NCI-H524 treated with DMSO at 0.1 percent for 48 hours (cell line): ENCODE measurements around the gene TIFAB.

Source experiments
- DNase-seq: peaks from one replicate; lab custom pipeline; 2025; lab: John Stamatoyannopoulos, UW

The TIFAB gene

DNA sequence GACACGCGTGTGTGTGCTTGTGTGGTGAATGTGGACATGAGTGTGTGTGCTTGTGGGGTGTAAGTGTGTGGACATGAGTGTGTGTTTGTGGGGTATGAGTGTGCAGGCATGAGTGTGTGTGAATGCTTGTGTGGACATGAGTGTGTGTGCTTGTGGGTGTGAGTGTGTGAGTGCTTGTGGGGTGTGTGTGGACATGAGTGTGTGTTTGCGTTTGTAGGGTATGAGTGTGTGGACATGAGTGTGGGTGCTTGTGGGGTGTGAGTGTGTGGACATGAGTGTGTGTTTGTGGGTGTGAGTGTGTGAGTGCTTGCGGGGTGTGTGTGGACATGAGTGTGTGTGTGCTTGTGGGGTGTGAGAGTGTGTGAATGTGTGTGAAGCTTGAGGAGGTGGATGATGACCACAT lies 29.8 kb upstream of the TIFAB start:
- no peak for DNase-seq

DNA sequence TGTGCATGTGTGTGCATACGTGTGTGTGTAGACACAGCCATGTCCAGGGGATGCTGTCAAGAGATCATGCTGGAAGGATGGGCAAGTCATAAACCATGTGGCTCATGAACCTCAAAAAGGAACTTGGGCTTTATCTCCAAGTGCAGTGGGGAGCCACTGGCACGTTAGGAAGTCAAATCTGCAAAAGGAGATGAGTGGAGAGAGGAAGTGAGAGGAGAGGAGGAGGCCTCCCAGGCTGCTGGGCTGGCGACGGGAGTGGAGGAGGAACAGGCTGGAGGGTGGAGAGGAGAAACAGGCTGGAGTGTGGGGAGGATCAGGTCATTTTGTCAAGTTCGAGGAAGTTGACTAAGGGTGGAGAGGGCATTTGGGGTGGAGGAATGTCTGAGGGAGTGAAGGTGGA lies 29.2 kb upstream of the TIFAB start:
- no peak for DNase-seq

DNA sequence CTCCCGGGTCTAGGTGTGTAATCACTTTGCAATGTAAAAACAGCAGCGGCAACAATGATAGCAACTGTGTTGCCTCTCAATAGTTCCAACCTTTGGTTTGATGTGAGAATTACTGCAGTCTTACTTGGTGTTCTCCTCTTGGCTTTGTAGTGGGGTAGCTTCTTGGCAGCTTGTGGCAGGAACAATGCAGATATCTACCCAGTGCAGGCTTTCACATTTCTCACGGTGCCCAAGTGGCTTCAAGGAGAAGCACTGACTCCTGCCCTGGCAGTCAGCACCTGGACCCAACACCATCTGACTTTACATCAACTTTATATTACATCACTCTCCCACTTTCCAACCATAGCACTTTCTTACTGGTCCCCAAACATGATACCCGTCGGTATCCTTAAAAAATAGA lies 28.4 kb upstream of the TIFAB start:
- DNase-seq = no peak

DNA sequence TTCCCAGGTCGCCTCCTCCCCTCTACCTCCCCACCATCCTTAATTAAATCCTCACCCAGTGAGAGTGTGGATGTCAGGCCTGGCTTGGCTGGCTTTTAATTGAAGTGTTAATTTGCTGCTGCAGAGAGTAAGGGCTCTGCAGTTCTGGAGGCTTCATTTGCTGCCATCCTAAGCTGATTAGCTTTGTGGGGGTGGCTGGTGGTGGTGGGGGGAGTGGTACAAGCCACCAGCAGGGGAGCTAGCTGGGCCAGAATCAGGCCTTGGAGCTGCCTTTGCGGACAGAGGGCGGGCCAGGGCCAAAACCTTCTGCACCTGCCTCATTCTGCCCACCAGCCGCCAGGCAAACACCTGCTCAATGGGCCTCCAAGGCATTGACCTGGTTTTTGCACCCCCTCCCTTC lies 26.8 kb upstream of the TIFAB start:
- no peak for DNase-seq

DNA sequence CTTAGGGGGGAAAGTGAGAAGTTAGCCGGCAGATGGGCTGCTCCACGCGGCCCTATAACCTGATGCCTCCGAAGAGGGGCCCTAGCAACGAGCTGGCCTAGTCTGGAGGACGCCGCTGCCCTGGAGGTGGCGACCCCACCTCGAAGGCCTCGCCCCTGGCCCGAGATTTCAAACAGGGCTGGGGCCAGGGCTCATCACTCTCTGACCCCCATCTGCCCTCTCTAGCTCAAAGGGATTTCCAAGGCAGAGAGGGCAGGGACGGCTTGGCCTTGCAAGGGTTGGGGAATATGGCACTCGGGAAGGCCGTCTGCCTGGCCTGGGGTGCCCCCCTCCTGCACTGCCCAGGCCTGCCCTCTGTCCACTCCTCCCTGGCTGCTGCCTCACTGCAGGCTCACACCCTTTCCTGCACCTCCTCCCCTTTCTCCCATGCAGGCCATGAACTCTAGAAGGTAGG lies 25.5 kb upstream of the TIFAB start:
- no peak for DNase-seq

DNA sequence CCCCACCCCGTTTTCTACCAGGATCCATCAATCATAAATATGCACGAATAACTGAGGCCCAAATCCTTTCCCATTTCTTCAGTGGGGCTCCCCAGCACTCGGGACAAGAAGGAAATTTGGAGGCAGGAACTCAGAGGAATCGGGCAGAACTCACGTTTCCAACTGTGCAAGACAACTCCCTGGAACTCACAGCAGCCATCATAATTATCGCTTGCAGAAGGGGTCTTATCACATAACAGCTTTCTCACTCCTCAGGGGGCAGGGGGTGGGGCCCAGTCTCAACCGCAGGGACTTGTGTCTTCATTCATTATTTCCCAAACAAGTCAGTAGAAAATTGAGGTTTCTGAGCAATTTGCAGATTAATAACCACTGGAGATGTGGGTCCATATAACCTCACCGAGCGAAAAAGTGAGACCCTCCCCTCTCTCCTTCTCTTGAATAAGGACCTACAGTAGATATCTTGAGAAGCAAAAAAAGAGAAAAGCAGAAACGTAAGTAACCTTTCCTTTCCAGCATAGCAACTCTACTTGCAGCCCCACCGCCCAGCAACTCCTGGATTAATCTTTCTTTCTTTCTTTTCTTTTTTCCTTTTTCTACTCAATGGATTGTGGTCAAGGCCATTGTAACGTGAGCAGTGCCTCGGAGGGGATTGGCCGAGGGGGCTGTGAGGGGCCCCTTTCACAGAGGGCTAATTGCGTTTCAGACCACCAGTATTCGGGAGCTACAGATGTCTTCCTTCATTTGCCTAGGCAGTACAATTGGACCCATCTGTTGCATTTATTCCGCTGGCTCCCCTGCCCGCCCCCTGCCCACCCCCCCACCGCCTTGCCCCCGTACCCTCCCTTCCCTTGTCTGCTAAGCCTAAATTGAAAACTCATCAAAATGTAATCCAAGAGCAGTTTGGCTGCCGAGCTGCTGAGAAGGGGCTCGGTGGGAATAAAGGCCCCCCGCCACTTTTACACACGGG lies 24.7 kb upstream of the TIFAB start:
- peak; percentile 80 for DNase-seq

DNA sequence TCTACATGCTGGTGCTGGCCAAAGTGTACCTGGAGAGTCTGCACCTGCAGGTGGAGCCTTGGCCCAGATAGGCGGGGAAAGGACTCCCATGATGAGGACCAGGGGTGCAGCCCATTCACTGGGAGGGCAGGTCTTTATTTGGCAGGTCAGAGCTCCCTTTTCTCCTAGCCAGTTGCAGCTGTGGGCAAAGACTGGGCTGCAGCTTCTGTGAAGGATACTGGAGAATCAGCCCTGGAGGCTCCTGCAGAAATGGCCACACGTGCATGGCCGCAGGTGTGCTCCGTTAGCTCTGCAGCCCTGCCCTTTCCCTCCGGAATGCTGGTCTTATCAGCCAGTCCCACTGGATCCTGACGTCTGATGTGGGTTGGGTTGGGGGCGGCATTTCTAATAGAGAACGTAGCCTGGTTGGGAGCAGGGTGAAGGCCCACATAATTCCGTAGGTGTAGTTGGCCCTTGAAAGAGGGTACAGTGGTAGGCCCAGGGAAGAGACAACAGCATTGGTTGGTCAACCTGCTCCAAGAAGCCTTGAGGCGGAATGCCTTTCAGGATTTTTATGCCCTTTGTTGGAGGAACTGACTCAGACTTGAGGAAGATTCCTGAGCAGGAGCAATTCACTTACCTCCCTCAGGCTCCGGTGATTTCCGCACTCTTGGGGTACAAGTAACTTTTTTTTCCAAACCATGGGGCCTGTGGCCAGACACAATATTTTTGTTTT lies 22.0 kb upstream of the TIFAB start:
- DNase-seq = no peak

DNA sequence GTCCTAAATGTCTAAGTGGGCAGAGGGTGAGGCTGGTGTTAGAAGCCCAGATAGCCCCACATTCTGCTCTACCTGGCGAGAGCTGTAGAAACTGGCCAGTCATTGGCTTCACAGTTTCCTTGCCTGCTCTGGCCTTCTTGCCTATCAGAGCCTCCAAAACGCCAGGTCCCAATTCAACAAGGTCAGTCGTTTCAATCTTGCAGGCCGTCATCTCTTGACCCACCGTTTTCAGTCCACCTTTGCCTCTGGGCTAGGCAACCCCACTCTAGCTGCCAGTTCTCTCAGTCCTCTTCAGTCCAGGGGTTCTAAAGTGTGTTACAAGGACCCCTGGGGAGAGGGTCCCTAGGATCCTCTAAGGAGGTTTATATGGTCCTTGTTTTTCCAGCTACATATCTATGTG lies 20.0 kb upstream of the TIFAB start:
- DNase-seq = no peak

DNA sequence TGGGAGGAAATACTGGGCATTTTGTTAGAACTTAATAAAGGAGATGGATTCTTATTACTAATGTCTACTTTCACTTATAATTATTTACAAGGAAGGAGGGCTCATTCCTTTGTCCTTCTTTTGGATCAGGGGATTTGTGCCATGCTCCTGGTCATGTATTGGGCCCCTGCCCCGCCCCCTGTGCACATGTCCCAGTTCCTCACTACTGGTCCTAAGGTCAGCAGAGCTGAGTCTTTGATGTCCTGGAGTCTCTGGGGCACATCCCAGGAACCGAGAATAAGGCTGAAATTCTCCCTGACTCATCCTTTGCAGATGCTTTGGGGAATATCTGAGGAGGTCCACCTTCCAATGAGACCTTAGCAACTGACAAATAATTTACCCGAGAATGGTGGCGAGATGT lies 19.6 kb upstream of the TIFAB start:
- DNase-seq = no peak

DNA sequence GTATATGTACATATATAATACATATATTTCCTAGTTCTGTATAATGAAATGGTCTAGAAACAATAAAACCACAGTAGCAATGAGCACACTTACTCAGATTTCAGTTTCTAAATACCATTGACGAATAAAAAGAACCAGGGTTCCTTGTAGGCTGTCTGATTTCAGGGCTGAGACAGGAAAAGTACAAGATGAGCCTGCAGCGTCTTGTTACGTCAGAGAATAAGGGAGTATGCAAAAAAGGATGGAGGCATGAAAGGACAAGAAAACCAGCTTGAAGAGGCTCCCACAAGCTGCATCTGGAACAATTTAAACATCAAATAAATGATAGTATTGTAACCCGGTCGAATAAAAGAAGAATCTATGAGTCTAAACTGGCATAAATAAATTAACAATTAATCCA lies 17.8 kb upstream of the TIFAB start:
- DNase-seq = no peak

DNA sequence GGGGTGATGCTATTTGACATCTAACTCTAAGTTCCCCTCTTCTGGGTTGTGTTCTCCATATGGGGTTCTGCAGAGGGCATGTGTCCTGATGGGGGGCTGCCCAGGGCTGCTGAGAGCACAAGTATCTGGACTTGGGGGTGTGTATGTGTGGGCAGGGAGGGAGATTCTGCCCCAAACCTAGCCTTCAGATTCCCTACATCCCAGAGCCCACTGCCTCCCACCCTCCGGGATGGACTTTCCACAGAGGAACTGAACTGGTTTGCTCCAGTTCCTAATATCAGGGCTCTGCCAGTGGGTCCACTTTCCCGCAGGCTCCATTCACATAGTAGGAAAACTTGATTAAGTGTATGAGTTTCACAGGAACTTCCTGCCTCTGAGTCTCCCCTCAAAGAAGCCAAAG lies 16.4 kb upstream of the TIFAB start:
- no peak for DNase-seq

DNA sequence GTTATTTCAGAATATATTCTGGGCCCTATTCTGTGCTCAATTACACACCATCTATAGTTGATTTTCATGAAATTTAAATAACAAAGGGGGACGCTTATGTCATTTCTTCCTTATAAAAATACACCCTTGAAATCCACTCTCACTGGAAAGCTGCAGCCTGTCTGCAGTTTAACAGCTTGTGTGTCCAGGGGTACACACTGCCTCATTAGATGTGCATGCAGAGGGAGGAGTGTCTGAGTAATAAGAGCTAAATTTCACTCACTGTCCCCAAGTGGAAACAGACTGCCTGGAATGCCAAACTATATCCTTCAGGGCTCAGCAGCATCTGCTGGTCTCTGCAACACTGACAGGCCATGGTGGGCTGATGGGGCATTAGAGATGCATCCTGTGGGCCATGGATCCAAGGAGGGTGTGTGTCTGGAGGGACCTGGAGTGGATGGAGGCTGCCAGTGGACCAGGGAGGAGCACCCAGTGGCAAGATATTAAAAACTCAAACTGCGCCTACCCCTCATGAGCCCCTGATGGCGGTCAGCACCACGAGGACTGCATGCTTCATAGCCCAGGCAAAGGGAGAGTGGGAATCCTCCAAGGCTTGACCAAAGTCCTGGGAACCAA lies 15.8 kb upstream of the TIFAB start:
- no peak for DNase-seq

DNA sequence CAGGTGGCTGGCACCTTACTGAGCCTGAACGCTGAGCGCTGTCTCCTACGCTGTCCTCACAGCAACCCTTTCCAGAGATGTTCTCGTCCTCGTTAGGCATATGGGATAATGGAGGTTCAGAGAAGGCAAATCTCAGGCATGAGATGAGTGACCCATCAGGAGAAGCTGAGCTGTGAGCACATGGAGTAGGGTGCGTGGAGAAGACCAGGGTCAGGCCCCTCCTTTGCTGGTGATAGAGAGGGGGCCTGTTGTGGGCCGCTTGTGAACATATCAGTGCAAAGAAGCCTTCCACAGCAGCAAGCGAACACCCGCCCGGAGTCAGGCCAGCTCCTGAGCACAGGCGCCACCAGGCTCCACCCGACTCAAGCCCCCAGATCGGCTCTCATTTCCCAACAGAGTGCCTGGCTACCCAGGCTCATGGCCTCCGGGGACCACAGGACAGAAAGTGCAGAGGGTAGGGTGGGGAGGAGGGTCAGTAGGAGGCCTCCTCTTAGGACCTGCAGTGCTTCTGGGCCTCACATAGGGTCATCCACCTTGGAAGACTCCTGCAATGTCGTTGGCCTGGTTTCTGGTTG lies 15.0 kb upstream of the TIFAB start:
- no peak for DNase-seq

DNA sequence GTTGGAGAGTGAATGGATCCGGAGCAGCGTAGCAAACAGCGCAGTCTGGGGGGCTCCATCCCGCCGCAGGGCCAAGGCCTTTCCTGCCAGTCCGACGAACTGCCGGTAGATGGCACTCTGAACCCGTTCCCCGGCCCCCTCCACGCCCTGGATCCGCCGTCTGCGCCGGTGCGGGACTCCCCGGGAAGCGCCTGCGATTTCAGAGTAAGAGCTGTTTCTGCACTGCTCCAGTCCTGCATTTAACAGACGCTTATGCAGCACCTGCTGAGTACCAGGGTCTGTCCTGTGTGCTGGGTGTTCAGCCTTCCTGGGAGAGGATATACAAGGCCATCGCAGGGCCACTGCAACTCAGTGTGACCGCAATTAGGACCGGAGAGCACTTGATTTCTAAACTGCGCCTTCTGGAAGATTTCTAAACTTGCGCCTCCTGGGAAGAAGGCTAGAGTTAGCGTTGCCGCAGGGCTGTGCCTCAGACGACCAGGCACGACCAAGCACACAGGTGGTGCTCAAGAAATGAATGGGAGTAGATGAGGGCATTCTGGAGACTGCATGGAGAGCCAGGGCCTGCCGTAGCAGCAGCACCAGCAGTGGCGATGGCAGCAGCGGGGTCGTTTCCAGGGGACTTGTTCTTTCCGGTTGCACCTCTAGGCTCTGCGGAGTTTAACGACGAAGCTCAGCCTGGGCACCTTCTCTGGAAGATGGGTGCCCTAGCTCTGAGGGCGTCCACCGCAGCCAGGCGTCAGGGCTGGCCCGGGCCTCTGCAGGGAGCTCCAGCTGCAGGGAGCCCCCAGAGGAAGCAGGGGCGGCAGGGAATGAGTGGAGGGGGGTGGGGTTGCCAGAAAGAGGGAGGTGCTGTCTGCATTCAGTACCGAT lies 14.3 kb upstream of the TIFAB start:
- no peak for DNase-seq

DNA sequence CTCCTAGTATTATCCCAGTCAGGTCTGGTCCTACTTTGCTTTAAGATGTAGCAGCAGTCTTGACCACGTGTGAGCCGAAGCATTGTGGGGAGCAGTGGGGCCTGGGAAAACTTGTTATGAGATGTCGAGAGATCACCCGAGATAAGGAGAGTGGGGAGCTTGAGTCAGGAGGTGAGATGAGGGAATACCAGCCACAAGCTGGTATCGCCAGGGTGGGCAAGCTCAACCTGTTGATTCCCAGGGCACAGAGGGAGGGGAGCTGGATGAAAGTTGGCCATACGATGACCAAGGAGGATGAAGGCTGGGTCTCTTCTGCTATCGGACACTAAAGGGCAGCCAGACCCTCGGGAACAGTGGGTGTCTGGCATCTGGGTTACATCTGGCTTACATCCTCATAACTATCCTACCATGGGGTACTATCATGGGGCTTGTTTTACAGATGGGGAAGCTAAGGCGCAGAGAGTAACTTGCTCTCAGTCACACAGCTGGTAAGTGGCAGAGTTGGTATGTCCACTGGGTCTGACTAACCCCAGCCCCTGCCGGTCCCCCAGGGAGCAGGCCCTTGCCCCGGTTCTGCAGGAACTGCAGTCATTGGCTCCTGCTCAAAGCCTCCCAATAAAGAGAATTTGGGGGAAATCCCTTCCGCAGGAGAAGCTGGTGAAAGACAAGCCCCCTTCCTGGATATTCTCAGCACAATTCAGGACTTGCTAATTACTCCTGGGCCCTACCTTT lies 13.4 kb upstream of the TIFAB start:
- no peak for DNase-seq

DNA sequence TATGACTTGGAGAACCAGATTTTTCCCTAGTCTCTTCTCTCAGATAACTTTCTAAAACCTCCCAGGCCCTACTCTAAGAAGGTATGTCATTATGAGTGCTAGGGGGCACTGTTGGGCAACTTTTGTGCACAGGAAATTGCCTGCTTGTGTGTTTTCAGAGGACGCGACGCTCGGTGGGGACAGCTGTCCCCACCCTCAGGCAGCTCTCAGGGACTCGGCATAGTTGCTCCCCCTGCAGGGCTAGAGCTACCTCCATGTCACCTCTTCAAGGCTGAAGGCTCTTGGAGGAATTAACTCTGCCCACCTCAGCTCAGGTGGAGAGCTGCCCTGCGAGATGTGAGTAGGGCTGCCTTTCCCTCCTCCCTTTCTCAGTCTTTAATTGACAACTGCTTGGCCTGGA lies 10.2 kb upstream of the TIFAB start:
- peak; percentile 74 for DNase-seq

DNA sequence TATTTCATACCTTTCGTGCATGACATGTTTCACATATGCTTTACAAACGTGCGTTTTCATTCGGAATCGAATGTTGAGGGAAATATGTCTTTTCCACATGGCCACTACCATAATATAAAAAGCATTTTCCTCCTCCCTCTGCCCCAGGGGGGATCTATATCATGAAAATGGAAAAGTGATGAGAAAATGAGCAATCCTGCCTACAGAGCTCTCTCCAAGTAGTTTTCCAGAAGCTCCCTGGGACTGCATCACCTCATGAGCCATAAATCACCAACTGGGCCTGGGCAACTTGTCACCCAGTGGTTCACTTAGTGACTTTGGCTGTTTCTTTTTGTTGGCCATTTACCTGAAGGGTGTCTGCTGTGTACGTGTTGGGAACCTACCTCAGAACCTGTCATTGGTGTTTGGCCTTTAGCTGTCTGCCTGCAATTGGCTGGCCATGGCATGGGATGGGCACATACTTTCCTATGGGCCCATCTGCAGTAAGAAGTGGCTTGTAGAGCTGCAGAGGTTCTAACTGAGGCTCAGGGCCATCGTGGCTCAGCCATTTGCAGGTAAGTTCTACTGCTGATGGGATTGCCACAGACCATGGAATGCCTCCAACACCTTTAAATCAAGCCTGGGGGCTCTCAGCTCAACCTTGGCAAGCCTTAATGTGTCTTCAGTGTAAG lies 9.5 kb upstream of the TIFAB start:
- no peak for DNase-seq

DNA sequence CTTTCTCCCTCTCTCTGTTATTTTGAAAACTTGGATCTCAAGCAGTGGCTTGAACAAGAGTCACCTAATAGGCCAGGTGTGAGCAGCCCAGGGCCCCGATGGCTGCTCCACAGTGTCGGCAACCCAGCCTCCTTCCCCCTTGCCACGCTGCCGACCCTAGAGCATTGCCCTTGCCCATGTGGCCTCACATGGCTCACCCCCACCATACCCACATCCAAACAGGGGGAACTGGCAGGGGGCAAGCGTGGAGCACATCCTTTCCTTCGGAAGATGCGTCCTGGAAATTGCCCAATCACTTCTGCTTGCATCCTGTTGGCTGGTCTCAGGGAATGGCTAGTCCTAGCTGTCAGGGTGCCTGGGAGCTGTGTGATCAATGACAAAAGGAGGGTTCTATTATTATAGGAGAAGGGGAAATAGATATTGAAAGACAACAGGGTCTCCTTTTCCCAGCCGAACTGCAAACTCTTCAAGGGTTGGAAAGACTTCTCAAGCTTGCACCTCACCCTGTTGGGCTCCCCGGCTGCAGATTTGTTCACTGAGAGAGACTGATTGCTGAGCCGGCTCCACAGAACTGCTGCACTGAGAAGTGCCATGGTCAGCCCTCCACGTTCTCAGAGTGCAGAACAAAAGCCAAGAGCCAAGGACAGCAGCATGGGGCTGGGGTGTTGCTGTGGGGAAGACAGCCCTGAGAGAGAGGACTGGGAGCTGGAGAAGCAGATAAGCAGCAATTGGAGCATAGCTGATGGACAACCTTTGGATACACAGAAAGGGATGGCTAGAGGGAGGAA lies 8.3 kb upstream of the TIFAB start:
- DNase-seq = no peak

DNA sequence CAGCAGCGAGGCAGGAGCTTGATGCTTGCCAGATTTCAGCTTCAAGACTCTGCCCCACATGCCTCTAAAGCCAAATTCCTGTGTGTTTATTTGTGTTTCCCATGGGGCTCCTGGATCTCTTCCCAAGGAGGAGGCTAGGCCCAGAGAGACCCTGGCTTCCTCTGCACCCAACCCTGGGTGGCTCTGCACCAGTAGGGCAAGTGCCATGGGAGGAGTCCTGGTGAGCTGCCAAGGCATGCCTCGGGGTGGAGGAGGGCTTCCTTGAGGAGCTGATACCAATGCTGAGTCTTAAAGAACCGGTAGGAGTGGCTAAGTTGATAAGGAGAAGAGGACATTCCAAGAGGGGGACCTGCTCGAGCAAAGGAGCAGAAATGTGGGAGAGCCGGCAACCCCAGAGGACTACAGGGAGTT lies 6.8 kb upstream of the TIFAB start:
- DNase-seq = no peak
